LoVo (cell line): ENCODE measurements around the gene MYO1H.
A peak's percentile ranks its signal among the peaks of the same experiment; 100 is the strongest.

Experiments
- DNase-seq: peaks from one replicate; pipeline ENCODE4 v3.0.0-alpha.2; 2016; ENCODE audit warnings: low spot score

The MYO1H gene

GRCh38 chr12:109449845-109450532 is 102.3 kb downstream of the MYO1H start:
- DNase-seq: no peak

GRCh38 chr12:109450980-109451379 is 103.3 kb downstream of the MYO1H start:
- no peak for DNase-seq

- no peak for DNase-seq
Observed at GRCh38 chr12:109451400-109451799, 103.7 kb downstream of the MYO1H start.

- no peak for DNase-seq
Observed at GRCh38 chr12:109452489-109452888, 104.8 kb downstream of the MYO1H start.

- DNase-seq: no peak
Observed at GRCh38 chr12:109455706-109456105, 108.0 kb downstream of the MYO1H start.

- DNase-seq: no peak
Observed at GRCh38 chr12:109458086-109458485, 110.4 kb downstream of the MYO1H start.

- DNase-seq: no peak
Observed at GRCh38 chr12:109458771-109459208, 111.1 kb downstream of the MYO1H start.

GRCh38 chr12:109459247-109459646 is 111.5 kb downstream of the MYO1H start:
- DNase-seq: no peak

GRCh38 chr12:109460538-109460937 is 112.8 kb downstream of the MYO1H start:
- no peak for DNase-seq

- DNase-seq: peak; percentile 24
Observed at GRCh38 chr12:109461049-109461845, 113.5 kb downstream of the MYO1H start.

- peak; percentile 43 for DNase-seq
Observed at GRCh38 chr12:109461846-109462756, 114.4 kb downstream of the MYO1H start.

GRCh38 chr12:109462868-109463692 is 115.4 kb downstream of the MYO1H start:
- DNase-seq: peak; percentile 50

- DNase-seq: no peak
Observed at GRCh38 chr12:109463756-109464155, 116.1 kb downstream of the MYO1H start.

GRCh38 chr12:109464642-109465351 is 117.1 kb downstream of the MYO1H start:
- DNase-seq: no peak

- no peak for DNase-seq
Observed at GRCh38 chr12:109466305-109466704, 118.6 kb downstream of the MYO1H start.

GRCh38 chr12:109466821-109467220 is 119.1 kb downstream of the MYO1H start:
- DNase-seq: no peak

GRCh38 chr12:109467978-109468676 is 120.4 kb downstream of the MYO1H start:
- no peak for DNase-seq

- DNase-seq: no peak
Observed at GRCh38 chr12:109469517-109469916, 121.8 kb downstream of the MYO1H start.

- DNase-seq: no peak
Observed at GRCh38 chr12:109473006-109473405, 125.3 kb downstream of the MYO1H start.
